IMR-90 (cell line): Measurements from ENCODE around the gene HOXB8. TPM values are rescaled to one million over a fixed set of nuclear protein-coding genes. Genes with fewer than 3 reads are reported as not detected.
A peak's percentile ranks its signal among the peaks of the same experiment; 100 is the strongest.

Experiments used
- ATAC-seq: fragments of 200-7000 bp; cut with Tn5 transposase; 2 replicates; pipeline ENCODE4 v1.9.1; 2020; ENCODE audit warnings: low read depth, mild to moderate bottlenecking, moderate library complexity
- BruUV-seq: library from RNA; stranded (reverse); fragments of 400-500 nt; replicated peaks from 2 replicates; lab custom pipeline; 2021; lab: Mats Ljungman, UMichigan
- CTCF ChIA-PET: fragments of 300-600 bp; formaldehyde crosslinking; extraction: SDS; loops from one replicate; lab custom pipeline; 2021; ENCODE audit warnings: antibody characterized with exemption; lab: Yijun Ruan, JAX
- POLR2A ChIA-PET: fragments of 300-600 bp; sonication (Branson Sonifier 250); formaldehyde crosslinking; loops from one replicate; lab custom pipeline; 2022; ENCODE audit warnings: antibody characterized with exemption; ENCODE audit not compliant: unreplicated experiment; lab: Charles Lee
- DNase-seq: peaks from one replicate; pipeline ENCODE4 v3.0.0; 2013
- H2AFZ ChIP-seq: replicated peaks from 2 replicates; pipeline ENCODE3; 2013; ENCODE audit warnings: low read length, mild to moderate bottlenecking; ENCODE audit not compliant: poor library complexity
- H2AK5ac ChIP-seq: 2 replicates; pipeline ENCODE4 v1.6.1; 2013; ENCODE audit warnings: low read depth, low read length, inconsistent platforms
- H2AK9ac ChIP-seq: replicated peaks from 2 replicates; pipeline ENCODE3; 2013; ENCODE audit warnings: mild to moderate bottlenecking, low read depth, low read length, moderate library complexity; ENCODE audit not compliant: poor library complexity
- H2BK120ac ChIP-seq: 2 replicates; pipeline ENCODE4 v1.6.1; 2013; ENCODE audit warnings: low read depth, low read length, inconsistent platforms
- H2BK15ac ChIP-seq: 3 replicates; pipeline ENCODE4 v1.6.1; 2013; ENCODE audit warnings: low read depth, low read length, inconsistent platforms
- H2BK20ac ChIP-seq: 2 replicates; pipeline ENCODE4 v1.6.1; 2013; ENCODE audit warnings: low read depth, mild to moderate bottlenecking, inconsistent platforms, low read length, moderate library complexity
- H2BK5ac ChIP-seq: 2 replicates; pipeline ENCODE4 v1.6.1; 2013; ENCODE audit warnings: mild to moderate bottlenecking, low read depth, low read length, inconsistent platforms; ENCODE audit not compliant: poor library complexity, severe bottlenecking
- H3K14ac ChIP-seq: replicated peaks from 2 replicates; pipeline ENCODE4 v1.6.1; 2013; ENCODE audit warnings: low read depth, low read length, inconsistent platforms
- H3K18ac ChIP-seq: 2 replicates; pipeline ENCODE4 v1.6.1; 2013; ENCODE audit warnings: low read depth, low read length, control low read depth
- H3K23ac ChIP-seq: 2 replicates; pipeline ENCODE4 v1.6.1; 2013; ENCODE audit warnings: low read depth, low read length, inconsistent platforms
- H3K27ac ChIP-seq: 2 replicates; pipeline ENCODE4 v1.5.1; 2013; ENCODE audit warnings: mild to moderate bottlenecking, control low read depth, low read length; ENCODE audit not compliant: insufficient read depth
- H3K27me3 ChIP-seq: 2 replicates; pipeline ENCODE4 v1.6.1; 2013; ENCODE audit warnings: low read length; ENCODE audit not compliant: control insufficient read depth, insufficient read depth
- H3K36me3 ChIP-seq: 2 replicates; pipeline ENCODE4 v1.6.1; 2013; ENCODE audit warnings: low read length, mixed read lengths; ENCODE audit not compliant: control insufficient read depth, insufficient read depth
- H3K4ac ChIP-seq: 2 replicates; pipeline ENCODE4 v1.6.1; 2013; ENCODE audit warnings: low read depth, low read length, inconsistent platforms
- H3K4me1 ChIP-seq: 2 replicates; pipeline ENCODE4 v1.6.1; 2013; ENCODE audit warnings: low read length, mixed read lengths; ENCODE audit not compliant: control insufficient read depth, insufficient read depth
- H3K4me2 ChIP-seq: 2 replicates; pipeline ENCODE4 v1.6.1; 2013; ENCODE audit warnings: low read depth, mild to moderate bottlenecking, control low read depth, low read length, moderate library complexity
- H3K4me3 ChIP-seq: 2 replicates; pipeline ENCODE4 v1.5.1; 2013; ENCODE audit warnings: low read depth, mild to moderate bottlenecking, control low read depth, low read length, moderate library complexity; ENCODE audit not compliant: insufficient read depth
- H3K56ac ChIP-seq: 2 replicates; pipeline ENCODE4 v1.6.1; 2013; ENCODE audit warnings: low read length, inconsistent platforms; ENCODE audit not compliant: insufficient read depth; ENCODE audit errors: extremely low read depth
- H3K79me1 ChIP-seq, 2 experiments: 2 replicates each; pipeline ENCODE4 v1.6.1; 2013; ENCODE audit warnings: low read length in 2 of 2, inconsistent platforms in 1 of 2, low read depth in 1 of 2
- H3K9ac ChIP-seq: 2 replicates; pipeline ENCODE4 v1.6.1; 2013; ENCODE audit warnings: low read depth, low read length, control low read depth
- H3K9me1 ChIP-seq: 2 replicates; pipeline ENCODE4 v1.6.1; 2013; ENCODE audit warnings: low read length, inconsistent platforms; ENCODE audit not compliant: insufficient read depth
- H3K9me3 ChIP-seq: 2 replicates; pipeline ENCODE4 v1.6.1; 2013; ENCODE audit warnings: low read length; ENCODE audit not compliant: control insufficient read depth, insufficient read depth
- H4K20me1 ChIP-seq: 2 replicates; pipeline ENCODE4 v1.6.1; 2013; ENCODE audit warnings: low read length, inconsistent platforms; ENCODE audit not compliant: insufficient read depth
- H4K5ac ChIP-seq: 2 replicates; pipeline ENCODE4 v1.6.1; 2013; ENCODE audit warnings: mild to moderate bottlenecking, low read depth, low read length, control low read depth
- H4K8ac ChIP-seq, 2 experiments: 2 replicates each; pipeline ENCODE4 v1.6.1; 2013; ENCODE audit warnings: low read depth in 2 of 2, low read length in 2 of 2, control low read depth in 1 of 2, inconsistent platforms in 1 of 2
- H4K91ac ChIP-seq: 2 replicates; pipeline ENCODE4 v1.6.1; 2013; ENCODE audit warnings: low read depth, low read length, inconsistent platforms; ENCODE audit not compliant: insufficient read depth
- CEBPB ChIP-seq: IDR thresholded peaks from 2 replicates; pipeline ENCODE4 v1.6.1; 2012; ENCODE audit warnings: low read depth, low read length, improper control_type of control experiment
- CHD1 ChIP-seq: IDR thresholded peaks from 2 replicates; pipeline ENCODE4 v1.6.1; 2012; ENCODE audit warnings: low read depth, low read length, improper control_type of control experiment
- CTCF ChIP-seq: conservative IDR thresholded peaks from 2 replicates; pipeline ENCODE4 v1.5.1; 2012; ENCODE audit warnings: mild to moderate bottlenecking, low read depth, low read length, improper control_type of control experiment
- ELK1 ChIP-seq: fragments of 150-350 bp; IDR thresholded peaks from 2 replicates; pipeline ENCODE4 v1.6.1; 2016; ENCODE audit warnings: low read depth, mild to moderate bottlenecking, low read length, moderate library complexity, borderline replicate concordance
- MAFK ChIP-seq: IDR thresholded peaks from 2 replicates; pipeline ENCODE4 v1.6.1; 2012; ENCODE audit warnings: low read depth, low read length, improper control_type of control experiment
- SMC3 ChIP-seq: fragments of 150-350 bp; IDR thresholded peaks from 2 replicates; pipeline ENCODE4 v1.6.1; 2016; ENCODE audit warnings: low read depth, mild to moderate bottlenecking, antibody characterized with exemption, low read length, moderate library complexity
- WGBS, 2 experiments: methylation state at CpG; one replicate each; pipeline versions ENCODE4 v1.1.5 to v1.1.7; 2013; ENCODE audit warnings: missing lambda C conversion rate in 2 of 2; ENCODE audit not compliant: insufficient read length in 1 of 2; ENCODE audit errors: extremely low coverage in 2 of 2; 5-methylcytosine and 5-hydroxymethylcytosine counted together
- dilution Hi-C: fragments of 300-500 bp; cut with HindIII; formaldehyde crosslinking; loops from one replicate; pipeline ENCODE4 v1.14.3; 2018; ENCODE audit warnings: low sequenced_read_pairs; ENCODE audit not compliant: unreplicated experiment
- in situ Hi-C: fragments of 300-500 bp; cut with MboI; formaldehyde crosslinking; loops from 3 replicates; pipeline ENCODE4 v1.14.3; 2019; ENCODE audit warnings: low sequenced_read_pairs, inconsistent platforms, mixed read lengths
- intact Hi-C: fragments of 100-400 bp; cut with micrococcal nuclease; formaldehyde crosslinking; loops from 2 replicates; pipeline ENCODE4 v1.10.0; 2022
- polyA plus RNA-seq, 3 experiments: library from polyadenylated mRNA; depleted of rRNA; stranded (reverse); fragments of >200 nt; gene quantifications; 2 replicates each; pipeline ENCODE4 v1.2.3, GENCODE V29; 2012; ENCODE audit warnings: low replicate concordance in 1 of 3
- total RNA-seq: library from RNA; depleted of rRNA; stranded (reverse); fragments of >200 nt; gene quantifications from 2 replicates; pipeline ENCODE4 v1.2.3, GENCODE V29; 2012

Gene HOXB8
- total and polyA plus RNA-seq, 2 of the 4 experiments (the other 2 are of a cell fraction), result 0.54 to 5.3 TPM

- TF ChIP-seq SMC3, result no peak
- TF ChIP-seq CEBPB, result no peak
- TF ChIP-seq CHD1, result peak; percentile 64; the same call in 1 of the 2 replicates
- no peak for TF ChIP-seq MAFK
Observed at GRCh38 chr17:48597778-48598631, 17.1 kb downstream of the HOXB8 start (continued).

- no peak for ATAC-seq
- CTCF ChIA-PET, result interaction anchor here (1.7 kb wide), 1 partner anchor 246 kb away, joined by 5 read pairs; no protein-coding TSS in a partner anchor
Observed at GRCh38 chr17:48597528-48597777, 17.6 kb downstream of the HOXB8 start.

More at GRCh38 chr17:48597528-48597777, 17.6 kb downstream of the HOXB8 start:
- Histone ChIP-seq H3K9ac (peak overlapping the region; percentile 99), H4K20me1 (peaks cover 11% of the 10 kb centered on the region), H3K9me1 (0 out of 2 replicates have a peak, but pooled peaks cover 3% of the 10 kb centered on the region), H3K79me1 (peaks cover 24 to 36% of the 10 kb centered on the region in 2 experiments; a peak in 3 of 4 replicates), H3K23ac (peak overlapping the region; percentile 98), H2BK5ac (peak overlapping the region; percentile 95), H2AFZ (peak overlapping the region; percentile 71), H2AK5ac (0 out of 2 replicates have a peak overlapping the region, but pooled peaks have one; percentile 96), H3K9me3 (no peaks in the 10 kb centered on the region), H3K27me3 (no peaks in the 10 kb centered on the region), H4K8ac (peak overlapping the region in 1 of 2 experiments; percentile 88; a peak in 3 of 4 replicates), H3K4me2 (peak overlapping the region; percentile 95), H3K56ac (peak overlapping the region; percentile 53; the same call in 1 of the 2 replicates), H4K5ac (peak overlapping the region; percentile 11), H4K91ac (peak overlapping the region; percentile 92), H3K36me3 (peaks cover 9% of the 10 kb centered on the region; the same call in 1 of the 2 replicates), H2BK20ac (no peak overlapping the region), H3K4me3 (peak overlapping the region; percentile 78), H3K18ac (peak overlapping the region; percentile 65), H2BK15ac (no peak overlapping the region), H3K4ac (peak overlapping the region; percentile 98), H2AK9ac (peak overlapping the region; percentile 96), H3K14ac (peak overlapping the region; percentile 97), H3K27ac (peak overlapping the region; percentile 99), H3K4me1 (peaks cover 12% of the 10 kb centered on the region), H2BK120ac (0 out of 2 replicates have a peak overlapping the region, but pooled peaks have one; percentile 7)
- 1% methylated on average over 12 of the region's 16 CpGs; no CpG with 5 or more reads in 1 of the 2 experiments for WGBS, 2 experiments
- intact Hi-C loops, result no loop called here
- dilution Hi-C loops, result no loop called here
- POLR2A ChIA-PET, result interaction anchor here (0.7 kb wide), 1 partner anchor 17 kb away, joined by 4 read pairs; no protein-coding TSS in a partner anchor
- no TSS peak for BruUV-seq
- TF ChIP-seq ELK1 (no peak), CTCF (no peak)
- in situ Hi-C loops, result loop anchor here (5.0 to 10.0 kb wide), 2 partner anchors 260 to 573 kb away; no protein-coding TSS in a partner anchor
- DNase-seq, result no peak
